Dermis microvascular lymphatic vessel endothelial cell (primary cell): ENCODE measurements around the gene CDH13. TPM values are rescaled to one million over a fixed set of nuclear protein-coding genes. Genes with fewer than 3 reads are reported as not detected.
A peak's percentile ranks its signal among the peaks of the same experiment; 100 is the strongest.

Source experiments
- DNase-seq, 2 donors: peaks; one replicate each; pipeline versions ENCODE4 v3.0.0 to v3.0.0-alpha.2; 2010; ENCODE audit warnings: low read depth in 2 of 2
- total RNA-seq: library from RNA; depleted of rRNA; stranded (reverse); fragments of >200 nt; gene quantifications from 2 replicates; pipeline ENCODE4 v1.2.1, GENCODE V29; 2014

Gene CDH13
- total RNA-seq, 1 donor from 2014 or later, result 68.9 TPM

- no peak for DNase-seq
Observed at GRCh38 chr16:82694239-82694874, 67.6 kb downstream of the CDH13 start.

- no peak for DNase-seq
Observed at GRCh38 chr16:82695806-82696205, 69.0 kb downstream of the CDH13 start.

DNA sequence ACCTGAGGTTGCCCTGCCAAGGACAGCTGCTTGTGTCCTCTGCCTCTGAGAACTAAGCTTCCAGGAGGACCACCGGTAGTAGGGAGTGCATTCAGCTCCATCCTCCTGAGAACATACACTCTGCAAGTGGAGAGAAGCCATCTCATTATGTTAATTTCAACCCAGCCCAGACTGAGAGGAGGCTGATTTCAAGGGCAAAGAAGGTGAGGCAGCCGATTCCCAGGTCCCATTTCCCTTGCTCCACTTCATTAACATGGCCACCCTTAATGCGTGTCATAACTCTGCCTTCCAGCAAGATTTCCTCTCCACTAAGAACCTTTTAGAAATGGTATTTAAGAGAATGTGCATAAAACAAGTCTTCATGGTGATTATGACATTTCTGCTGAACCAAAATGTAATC, 72.5 kb downstream of the CDH13 start:
- no peak for DNase-seq

DNA sequence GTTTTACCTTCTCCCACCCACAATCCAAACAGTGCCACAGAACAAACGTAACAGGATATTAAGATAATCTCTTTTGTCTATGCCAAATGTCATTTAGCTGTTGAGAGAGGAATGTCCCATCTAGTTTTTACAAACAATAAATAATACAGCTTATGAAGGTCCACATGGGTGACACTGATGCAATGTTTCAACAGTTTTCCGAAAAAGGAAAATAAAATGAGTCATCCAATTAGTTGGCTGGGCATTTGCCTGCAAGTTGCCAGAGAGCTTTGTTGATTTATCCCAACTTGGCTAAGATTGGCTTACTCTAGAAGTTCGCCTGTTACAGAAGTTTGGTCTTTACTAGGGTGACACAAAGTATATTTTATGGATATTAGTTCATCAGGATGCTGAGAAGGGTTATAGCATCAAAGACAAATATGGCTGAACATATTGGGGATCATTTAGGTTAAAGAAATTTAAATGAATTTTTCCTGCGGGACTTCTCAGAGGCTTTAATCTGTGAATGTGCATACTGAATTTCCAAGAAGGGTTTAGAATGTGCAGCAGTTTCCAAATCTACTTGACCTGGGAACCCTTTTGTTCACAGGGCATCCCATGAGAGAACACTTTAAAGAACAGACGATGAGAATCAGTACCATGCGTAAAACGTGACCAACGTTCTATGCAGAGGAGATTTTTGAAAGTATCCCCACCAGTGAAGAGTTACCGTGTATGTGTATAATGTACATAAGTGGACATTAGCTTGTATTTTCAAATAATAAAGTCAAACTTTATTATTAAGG, 73.1 kb downstream of the CDH13 start:
- DNase-seq, result peak; percentile 95 to 96

GRCh38 chr16:82700541-82701235, 73.9 kb downstream of the CDH13 start:
- DNase-seq, result peak; percentile 45 to 87

DNA sequence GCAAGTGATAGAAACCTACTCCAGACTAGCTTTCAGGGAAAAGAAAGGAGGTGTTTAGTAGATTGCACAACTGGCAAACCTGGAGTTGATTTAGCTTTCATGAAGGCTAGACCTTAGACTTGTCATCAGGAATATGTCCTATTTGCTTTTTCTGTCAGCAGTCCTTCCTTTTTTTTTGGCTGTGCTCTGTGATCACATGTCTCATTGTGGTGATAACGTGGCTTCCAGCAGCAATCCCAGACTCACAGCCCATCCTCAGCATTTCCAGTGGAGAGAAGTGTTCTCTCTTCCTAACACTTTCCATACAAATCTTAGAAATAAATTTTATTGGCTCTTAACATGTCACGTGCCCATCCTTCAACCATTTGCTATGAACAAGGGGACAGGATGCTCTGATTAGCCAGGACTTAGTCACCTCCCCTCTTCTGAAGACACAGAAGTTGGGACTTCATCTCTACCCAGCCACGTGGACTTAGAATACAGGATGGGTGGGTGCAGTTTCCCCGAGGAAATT, 74.7 kb downstream of the CDH13 start:
- peak; percentile 43 to 45 for DNase-seq

- DNase-seq, result no peak
Observed at GRCh38 chr16:82703161-82703560, 76.4 kb downstream of the CDH13 start.

DNA sequence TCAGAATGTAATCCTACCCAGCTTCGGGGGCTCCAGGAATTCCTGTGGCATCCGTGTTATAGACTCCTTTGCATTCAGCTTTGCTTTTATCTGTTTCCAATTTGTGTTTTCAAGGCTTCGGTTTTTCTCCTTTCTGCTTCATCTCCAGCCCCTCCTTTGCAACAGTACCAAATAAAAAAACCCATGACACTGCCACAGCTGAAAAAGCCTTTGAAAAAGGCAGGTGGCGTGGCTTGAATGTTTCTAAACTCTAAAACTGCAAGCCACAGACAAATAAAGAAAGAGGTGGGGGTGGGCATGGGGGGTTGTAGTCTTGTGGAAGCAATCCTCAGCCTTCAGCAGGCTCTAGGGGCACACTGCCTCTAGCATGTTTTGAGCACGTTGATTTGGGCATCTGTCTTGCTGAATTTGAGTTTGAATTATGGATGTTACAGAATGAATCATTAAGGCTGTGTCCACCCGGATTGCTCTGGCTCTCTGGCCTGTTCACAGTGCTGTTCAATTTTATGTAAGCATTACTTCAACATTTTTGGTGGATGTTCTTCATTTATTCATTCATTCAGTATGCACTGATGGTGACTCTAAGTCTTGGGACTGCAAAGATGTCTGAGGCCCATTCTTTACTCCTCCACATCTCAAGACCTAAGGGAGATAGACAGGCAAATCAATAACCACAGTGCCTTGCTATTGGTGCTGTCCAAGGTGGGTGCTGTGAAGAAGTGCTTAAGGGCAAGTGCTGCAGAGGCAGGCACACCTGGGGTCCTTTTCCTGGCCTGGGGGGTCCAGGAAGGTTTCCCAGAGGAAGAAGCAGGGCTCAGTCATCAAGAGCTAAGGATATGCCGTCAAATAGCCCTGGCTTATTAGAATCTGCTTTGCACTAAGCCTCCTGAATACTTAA, 77.4 kb downstream of the CDH13 start:
- no peak for DNase-seq

DNA sequence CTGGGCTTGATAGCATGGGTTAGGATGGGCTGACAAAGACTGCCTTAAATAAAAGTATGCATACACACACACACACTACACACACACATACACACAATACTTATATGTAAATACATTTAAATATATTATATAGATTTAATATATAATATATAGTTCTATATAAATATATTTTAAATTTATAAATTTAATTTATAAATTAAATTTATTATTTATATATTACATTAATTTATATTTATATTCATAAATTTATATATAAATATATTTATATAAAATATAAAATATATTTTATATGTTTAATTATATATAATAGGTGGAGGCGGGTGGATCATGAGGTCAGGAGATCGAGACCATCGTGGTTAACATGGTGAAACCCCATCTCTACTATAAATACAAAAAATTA, 83.2 kb downstream of the CDH13 start:
- DNase-seq, result no peak

- DNase-seq, result peak in 1 of 2 donors; percentile 24
Observed at GRCh38 chr16:82713778-82714177, 87.0 kb downstream of the CDH13 start.

DNA sequence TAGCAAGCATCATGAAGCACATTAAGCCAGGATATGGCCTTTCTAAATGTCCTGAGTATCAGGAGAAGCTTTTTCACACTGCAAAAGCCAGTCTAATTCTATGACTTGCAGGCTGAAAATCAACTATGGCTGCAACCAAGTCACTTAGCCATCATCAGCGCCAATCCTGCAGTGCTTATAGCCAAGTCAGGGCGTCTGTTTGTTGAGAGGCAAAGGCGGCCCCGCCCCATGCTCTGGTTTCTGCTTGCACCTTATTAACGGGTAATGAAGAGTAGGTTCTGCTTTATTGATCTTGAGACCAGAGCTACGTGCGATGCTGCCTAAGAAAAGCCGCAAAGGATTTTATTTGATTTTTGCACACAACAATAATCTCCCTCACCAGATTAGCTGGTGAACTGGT, 88.4 kb downstream of the CDH13 start:
- DNase-seq, result no peak

DNA sequence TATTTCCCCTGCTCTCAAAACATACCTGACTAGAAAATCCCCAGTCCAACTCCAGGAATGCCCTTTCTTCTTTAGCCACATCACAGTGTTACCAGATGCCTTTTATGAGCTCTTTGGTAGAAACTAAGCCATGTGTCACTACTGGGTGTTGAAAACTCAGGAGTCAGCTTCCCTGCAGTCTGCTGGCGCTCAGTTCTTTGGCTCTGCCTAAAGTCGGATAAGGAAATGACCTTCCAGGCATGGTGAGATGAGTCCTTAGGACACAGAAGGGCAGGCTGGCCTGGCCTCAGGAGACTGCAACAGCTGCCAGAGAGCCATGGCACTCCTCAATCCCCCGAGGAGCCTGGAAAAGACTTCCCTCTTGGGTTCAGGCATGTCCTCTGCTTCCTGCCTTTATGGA, 89.1 kb downstream of the CDH13 start:
- no peak for DNase-seq

GRCh38 chr16:82716361-82716855, 89.6 kb downstream of the CDH13 start:
- no peak for DNase-seq

- DNase-seq, result no peak
Observed at GRCh38 chr16:82720414-82720813, 93.6 kb downstream of the CDH13 start.

- DNase-seq, result no peak
Observed at GRCh38 chr16:82726306-82726705, 99.5 kb downstream of the CDH13 start.

DNA sequence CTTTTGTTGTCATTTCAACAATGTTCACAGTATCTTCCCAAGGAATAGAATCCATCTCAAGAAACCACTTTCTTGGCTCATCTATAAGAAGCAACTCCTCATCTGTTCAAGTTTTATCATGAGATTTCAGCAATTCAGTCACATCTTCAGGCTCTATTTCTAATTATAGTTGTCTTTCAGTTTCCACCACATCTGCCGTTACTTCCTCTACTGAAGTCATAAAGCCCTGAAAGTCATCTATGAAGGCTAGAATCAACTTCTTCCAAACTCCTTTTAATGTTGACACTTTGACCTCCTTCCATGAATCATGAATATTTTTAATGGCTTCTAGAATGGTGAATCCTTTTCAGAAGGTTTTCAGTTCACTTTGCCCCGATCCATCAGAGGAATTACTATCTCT, 102.1 kb downstream of the CDH13 start:
- DNase-seq, result no peak

- no peak for DNase-seq
Observed at GRCh38 chr16:82730901-82731300, 104.1 kb downstream of the CDH13 start.

- no peak for DNase-seq
Observed at GRCh38 chr16:82732461-82732860, 105.7 kb downstream of the CDH13 start.

DNA sequence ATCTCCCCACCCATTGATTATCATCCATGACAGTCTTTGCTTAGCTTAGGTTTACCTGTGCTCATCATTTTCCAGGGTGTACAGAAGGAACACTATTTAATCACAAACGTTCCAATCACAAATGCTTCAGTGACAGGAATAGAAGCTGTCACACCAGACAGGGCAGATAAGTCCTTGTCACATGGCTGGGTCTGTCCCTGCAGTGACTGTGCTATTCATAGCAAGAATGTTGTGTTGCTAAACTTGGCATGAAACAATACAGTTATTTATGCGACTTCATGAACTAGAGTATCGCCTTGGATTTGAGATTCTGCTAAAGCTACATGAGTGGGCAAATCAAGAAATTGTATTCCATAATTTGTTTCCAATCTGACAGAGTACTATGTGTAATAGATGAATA, 108.4 kb downstream of the CDH13 start:
- no peak for DNase-seq

GRCh38 chr16:82735673-82736091, 108.9 kb downstream of the CDH13 start:
- no peak for DNase-seq

DNA sequence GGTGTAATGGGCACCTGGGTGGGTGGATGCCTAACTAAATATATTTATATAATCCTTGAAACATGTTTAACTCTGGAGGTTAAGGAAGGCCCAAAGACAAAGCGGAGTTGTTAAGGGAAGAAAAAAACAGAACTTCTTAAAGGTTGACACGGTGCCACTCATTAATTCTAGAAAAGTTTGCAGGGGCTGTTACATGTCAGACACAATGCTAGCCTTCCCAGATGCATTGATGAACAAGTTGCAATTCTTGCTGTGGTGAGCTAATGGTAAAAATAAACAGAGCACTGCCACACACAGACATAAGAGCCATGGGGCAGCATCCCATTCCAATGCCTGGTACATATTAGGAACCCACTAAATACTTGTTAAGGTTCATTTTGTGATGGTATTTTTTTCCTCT, 109.5 kb downstream of the CDH13 start:
- DNase-seq, result no peak
